Measurements from ENCODE around the gene MINAR1.

MINAR1 gene

DNA sequence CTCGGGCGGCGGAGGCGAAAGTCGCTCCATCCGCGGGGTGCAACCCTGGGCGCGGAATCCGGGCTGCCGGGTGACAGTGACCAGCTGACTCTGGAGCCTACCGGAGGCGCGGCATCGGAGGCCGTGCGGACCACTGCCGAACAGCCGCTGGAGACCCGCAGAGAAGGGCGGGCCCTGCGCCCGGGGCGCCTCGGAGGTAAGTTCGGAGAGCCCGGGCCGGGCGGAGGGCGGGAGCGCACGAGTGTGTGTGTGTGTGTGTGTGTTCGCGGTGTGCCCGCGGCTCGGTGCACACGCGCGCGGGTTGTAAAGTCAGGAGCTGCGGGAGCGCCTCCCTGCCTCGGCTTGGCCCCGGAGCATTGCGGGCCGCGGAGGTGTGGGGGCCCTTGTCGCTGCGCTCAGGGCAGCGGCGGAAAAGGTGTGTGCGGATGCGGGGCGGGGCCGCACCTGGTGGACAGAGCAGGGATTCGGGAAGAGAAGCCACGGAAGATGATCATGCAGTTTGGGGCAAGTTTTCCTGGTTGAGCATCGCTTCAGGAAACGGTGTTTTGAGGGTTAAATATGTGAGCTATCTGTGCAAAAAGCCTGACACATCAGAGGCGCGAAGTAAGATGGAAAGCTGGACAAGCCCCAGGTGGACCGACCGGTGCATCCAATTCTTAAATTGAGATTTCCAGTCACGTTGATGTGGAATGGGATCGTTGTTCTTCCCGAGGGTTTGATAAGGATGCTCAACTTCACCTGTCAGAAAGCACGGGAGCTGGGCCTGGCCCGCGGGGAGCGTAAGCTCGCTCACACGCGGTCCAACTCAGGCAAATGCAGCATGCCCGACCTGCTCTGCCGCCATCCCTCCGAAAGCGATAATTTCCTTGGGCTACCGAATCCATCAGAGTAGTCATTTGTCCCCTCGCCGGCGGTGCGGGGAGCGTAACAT lies 474 bp downstream of the MINAR1 start:
- peak; percentile 31 for DNase-seq

DNA sequence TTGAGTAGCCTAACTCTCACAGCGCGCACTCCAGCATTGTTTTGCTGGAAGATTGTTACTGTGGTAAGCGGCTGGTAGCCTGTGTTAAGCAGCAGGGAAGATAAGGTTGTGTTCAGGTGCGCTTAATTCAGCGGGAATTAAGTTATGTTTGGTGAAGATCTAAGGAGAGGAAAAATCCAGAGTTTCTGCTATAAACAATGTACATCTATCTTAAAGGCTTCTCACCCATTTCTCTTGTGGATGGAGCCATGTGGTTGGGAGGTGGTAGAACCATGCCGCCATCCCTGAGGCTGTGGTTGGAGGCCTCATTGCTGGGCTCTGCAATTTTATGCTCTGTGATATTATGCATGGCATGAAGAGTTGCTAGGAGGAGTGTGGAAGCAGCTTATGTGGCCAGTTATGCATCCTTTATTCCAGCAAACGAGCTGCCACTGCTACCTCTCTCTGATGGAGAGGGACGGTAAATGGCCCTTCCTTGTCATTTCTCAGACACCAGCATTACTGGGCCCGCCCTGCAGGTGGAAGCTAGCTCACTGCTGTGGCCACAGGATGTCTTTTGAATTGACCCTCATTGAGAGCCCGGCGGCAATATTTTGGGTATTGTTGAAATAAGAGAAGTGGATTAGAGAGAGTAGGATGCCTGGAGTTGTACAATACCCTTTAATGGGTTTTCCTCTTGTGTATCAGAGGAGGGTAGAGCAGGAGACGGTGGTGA lies 1.3 kb downstream of the MINAR1 start:
- DNase-seq: peak; percentile 21

DNA sequence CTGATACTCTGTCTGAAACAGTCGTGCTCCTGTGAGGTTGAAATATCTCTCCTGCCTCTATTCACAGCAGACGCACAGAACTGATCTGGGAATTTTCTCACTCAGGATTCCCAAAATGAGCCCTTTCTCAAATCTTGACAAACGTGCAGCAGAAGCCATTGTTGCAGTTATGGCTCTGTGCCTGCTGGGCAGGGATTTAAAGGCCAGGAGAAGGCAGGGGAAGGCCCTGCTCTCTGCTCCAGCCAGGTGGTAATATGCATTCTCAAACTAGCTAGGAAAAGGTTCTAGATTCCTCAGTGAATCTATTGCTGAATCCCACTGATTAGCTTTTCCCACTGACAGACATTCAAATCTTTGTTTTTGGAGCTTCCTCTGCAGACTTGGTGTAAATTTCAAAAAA lies 2.2 kb downstream of the MINAR1 start:
- DNase-seq: no peak

DNA sequence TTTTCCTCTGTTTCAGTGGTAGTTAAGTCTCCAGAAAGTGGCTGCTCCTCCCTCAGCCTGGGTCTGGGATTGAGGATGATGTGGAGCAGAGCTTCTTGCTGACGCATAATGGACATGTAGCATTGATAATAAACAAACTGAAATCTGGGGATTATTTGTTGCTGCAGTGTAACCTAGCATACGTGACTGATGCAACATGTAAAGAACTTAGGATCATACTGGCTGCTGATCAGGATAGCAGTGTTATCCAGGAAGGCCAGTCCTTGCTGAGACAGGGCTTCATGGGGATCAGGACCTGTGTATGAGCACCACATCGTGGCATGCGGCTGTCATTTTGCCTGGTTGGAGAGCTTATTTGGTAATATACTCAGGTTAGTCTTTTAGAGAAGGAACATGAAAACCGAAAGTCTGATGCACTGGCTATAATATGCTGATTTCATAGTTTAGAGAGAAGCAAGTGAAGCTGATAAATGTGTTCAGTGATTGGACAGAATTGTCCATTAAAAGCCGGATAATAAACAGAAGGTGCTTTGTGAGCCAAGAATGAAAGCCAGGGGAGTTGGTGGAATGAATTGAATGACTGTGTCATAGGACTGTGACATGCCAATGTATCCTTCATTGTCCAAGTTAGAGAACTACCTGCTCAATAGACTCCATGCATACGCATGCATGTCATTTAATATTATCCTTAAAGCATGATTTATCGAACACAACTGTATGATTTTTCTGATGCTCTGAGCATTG lies 4.1 kb downstream of the MINAR1 start:
- no peak for DNase-seq

DNA sequence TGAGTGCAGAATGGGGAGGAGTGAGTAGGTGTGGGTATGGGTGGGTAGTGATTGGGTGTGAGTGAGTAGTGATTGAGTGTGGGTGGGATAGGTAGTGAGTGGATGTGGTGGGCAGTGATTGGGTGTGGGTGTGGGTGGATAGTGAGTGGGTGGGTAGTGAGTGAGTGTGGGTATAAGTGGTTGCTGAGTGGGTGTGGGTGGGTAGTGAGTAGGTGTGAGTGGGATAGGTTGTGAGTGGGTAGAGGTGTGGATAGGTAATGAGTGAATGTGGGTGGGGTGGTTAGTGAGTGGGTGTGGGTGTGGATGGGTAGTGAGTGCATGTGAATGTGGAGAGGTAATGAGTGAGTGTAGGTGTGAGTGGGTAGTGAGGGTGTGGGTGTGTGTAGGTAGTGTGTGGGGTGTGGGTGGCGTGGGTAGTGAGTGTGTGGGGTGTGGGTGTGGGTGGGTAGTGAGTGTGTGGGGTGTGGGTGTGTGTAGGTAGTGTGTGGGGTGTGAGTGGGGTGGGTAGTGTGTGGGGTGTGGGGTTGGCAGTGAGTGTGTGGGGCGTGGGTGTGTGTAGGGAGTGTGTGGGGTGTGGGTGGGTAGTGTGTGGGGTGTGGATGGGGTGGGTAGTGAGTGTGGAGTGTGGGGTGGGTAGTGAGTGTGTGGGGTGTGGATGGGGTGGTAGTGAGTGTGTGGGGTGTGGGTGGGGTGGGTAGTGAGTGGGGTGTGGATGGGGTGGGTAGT lies 5.3 kb downstream of the MINAR1 start:
- no peak for DNase-seq

DNA sequence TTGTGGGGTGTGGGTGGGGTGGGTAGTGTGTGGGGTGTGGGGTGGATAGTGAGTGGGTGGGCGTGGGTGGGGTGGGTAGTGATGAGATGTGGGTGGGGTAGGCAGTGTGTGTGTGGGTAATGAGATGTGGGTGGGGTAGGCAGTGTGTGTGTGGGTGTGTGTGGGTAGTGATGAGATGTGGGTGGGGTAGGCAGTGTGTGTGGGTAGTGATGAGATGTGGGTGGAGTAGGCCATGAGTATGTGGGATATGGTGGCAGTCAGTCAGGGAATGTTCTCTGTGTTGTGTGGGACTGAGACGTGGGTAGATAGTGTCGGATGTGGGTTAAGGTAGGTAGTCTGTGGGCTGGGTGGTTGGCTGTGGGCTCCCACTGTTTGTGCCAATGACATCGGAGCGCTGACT lies 7.1 kb downstream of the MINAR1 start:
- no peak for DNase-seq

DNA sequence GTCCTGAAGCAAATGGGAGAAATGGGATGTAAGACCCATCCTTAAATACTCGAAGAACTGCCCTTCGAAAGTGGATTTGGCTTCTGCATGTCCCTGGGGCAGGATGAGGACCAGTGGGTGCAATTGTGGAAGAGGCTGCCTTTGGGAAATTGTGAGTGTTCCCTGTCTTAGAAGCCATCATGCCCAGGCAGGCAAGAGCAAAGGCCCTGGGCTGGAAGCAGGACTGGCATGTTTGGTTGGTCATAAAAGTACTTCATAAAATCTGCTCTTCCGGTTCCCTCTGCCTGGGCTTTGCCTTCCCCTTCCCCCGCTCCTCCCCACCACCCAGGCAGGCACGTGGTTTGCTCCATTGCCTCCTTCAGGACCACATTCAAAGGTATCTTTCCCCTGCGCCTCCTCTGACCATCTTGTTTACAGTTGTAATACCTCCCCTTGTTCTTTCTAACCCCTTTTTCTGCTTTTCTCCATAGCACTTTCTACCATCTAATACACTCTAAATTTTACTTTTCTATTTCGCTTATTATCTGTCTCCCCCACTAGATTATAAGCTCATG lies 8.3 kb downstream of the MINAR1 start:
- DNase-seq: no peak

DNA sequence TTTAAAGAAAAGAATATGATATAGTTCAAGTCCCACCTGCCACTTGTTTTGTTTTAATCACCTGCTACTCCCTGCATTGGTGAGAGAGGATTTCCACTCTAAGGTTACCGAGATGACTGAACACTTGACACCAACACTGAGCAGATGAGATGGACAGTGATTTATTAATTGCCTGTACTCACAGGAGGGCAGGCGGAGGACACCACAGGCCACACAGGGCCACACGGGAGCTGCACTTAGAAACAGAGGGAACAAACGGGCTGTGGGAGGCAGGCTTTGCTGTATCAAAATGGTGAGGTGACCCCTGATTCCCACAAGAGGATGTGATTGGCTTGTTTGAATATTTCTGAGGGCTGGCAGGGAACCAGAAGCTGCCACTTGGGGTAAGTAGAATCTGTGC lies 10.8 kb downstream of the MINAR1 start:
- no peak for DNase-seq

DNA sequence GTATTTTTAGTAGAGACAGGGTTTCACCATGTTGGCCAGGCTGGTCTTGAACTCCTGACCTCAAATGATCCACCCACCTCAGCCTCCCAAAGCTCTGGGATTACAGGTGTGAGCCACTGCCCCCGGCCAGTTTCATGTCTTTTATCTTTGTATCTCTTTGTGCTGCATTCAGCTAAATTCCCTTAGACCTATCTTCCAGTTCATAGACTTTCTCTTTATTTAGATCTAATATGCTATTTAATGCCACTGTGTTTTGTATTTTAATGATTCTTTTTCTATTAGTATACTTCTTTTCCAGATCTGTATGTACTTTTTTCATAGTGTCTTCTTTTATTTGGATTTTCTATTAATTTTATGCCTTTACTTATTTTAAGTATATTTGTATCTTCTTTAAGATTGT lies 14.9 kb downstream of the MINAR1 start:
- DNase-seq: no peak

DNA sequence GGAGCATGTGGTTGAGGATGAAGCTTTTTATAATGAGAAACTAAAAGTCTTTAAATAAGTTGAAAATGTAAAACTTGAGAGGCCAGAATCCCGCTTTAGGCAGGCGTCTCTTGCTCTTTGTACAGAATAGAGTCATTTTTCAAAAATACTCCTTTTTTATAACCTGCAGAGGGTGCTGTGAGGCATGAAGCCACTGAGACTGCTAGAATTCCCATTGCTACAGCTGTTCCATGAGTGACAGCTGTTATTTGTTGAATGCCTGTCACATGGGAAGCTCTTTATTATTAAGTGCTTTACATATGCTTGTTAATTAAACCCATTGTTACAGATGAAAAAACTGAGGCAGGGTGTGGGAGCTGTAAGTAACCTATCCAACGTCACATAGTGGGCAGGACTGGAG lies 18.5 kb downstream of the MINAR1 start:
- DNase-seq: no peak

DNA sequence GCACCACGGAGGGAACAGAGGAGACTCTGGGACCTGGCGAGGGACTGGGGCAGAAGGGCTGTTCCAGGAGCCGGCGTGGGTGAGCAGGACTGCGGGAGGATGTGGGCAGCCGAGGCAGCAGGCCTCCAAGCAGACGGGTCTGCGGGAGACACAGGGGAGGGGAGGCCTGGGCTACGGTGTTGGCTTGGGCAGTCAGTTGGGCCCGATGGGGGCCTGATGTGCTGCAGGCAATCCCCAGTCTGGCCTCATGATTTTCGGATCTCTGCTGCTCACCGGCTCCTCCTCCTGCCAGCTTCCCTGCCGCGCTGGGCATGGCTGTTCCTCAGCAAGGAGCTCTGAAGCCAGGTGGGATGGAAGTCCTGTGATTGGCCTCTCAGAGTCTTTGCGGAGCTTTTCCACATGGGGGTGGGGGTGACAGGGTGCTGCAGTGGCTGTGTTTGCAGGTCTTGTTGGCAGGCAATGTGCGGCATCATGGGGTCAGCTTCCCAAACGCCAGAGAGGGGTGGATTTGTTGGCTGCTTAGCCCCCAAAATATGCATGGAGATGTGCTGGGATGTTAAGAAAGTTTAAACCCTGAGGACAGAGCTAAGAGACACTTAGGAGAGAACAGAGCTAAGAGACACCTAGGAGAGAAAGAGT lies 19.3 kb downstream of the MINAR1 start:
- DNase-seq: no peak

DNA sequence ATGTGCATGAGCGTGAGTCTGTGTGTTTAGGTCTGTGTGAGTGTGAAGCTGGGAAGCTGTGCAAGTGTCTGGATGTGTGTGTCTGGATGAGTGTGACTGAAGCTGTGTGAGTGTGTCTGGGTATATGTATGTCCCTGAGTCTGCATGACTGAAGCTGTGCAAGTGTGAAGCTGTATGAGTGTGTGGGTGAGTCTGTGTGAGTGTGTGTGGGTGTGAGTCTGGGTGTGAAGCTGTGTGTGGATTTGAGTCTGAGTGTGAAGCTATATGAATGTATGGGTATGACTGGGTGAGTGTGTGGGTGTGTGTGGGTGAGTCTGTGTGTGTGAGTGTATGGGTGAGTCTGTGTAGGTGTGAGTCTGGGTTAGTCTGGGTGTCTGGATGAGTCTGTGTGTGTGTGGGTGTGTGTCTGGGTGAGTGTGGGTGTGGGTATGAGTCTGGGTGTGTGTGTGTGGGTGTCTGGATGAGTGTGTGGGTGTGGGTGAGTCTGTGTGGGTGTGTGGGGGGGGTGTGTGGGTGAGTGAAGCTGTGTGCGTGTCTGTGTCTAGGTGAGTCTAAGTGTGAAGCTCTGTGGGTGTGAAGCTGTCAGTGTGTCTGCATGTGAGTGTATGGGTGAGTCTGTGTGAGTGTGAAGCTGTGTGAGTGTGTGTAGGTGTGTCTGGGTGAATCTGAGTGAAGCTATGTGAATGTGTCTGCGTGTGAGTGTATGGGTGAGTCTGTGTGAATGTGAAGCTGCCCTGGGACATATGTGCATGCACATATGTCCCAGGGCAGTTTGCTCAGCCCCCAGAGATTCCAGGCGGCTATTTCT lies 20.3 kb downstream of the MINAR1 start:
- DNase-seq: no peak

DNA sequence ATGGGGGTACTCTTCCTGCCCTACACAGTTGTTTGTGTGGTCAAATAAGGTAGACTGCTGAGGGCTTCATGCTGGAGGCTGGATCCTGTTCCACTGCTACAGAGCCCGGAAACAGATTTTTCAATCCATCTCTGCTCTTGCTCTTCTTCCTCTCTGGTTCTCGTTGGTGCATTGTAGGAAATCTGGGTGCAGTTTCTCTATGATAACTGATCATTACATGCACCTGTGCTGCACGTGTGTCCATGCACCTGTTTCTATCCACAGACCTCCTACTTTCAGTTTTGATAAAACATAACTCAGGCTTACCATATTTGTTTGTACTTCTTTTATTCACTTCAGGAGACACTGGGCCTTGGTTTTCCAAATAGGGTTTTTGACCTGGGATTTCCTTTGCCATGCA lies 21.3 kb downstream of the MINAR1 start:
- DNase-seq: no peak

DNA sequence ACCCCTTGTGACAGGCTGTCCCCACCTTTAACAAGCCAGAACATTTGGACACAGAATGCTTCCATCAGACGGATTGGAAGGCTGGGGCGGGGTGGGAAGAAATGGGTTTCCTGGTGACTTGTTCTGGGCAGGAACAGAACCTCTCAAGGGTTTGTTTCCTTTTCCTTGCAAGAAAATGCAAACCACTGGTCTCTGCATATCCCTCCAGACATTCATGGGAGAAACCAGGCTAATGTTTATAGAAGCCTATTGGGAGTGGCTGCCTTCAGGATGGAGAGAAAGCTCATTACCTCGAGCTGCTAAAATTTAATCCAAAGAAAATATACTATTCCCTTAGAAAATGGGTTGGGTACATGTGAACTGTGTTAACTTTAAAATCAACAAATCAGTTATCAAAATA lies 21.9 kb downstream of the MINAR1 start:
- DNase-seq: no peak

DNA sequence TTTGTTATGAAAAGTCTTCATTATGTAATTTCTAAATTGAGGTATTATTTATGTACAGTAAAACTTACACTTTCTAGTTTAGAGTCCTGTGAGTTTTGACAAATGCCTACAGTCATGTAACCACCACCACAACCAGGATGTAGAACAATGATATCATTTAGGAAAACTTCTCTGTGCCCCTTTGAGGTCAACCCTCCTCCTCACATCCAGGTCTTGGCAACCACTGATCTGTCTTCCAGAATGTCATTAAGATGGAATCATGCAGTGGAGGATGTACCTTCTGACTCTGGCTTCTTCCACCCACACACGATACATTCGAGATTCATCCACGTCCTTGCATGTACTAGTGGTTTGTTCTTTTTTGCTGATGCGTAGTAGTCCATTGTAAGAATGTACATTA lies 23.2 kb downstream of the MINAR1 start:
- DNase-seq: no peak

DNA sequence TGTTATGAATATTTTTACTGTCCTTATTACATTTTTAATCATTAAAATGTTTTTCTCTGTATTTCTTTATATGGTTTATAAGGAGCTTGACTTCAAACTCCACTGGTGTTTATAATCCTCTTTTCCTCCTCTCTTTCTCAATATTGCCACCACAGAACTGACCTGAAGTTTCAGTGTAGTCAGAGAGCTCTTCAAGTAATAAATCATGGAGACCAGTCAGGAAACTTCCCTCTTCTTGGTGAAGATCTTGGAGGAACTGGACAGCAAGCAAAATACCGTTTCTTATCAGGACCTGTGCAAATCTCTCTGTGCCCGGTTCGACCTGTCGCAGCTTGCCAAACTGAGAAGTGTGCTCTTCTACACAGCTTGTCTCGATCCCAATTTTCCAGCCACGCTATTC lies 23.8 kb downstream of the MINAR1 start:
- no peak for DNase-seq

DNA sequence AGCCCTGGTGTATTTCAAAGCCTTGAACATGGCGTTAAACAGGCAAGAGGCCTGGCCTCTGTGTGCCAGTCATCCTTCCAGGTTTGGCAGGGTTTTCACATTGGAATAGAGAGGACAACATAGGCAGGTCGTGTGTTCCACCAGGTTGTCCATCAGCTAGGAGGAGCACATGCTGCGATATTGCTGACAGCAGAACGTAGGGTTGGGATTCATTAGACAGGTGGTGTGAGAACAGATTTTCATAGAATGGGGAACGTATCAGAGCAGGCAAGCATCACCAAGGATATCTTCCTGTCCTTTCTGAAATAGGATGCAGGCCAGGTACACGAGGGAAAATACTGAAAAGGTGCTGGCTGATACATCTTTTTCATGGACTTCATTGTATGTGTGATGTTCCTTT lies 26.4 kb downstream of the MINAR1 start:
- no peak for DNase-seq

DNA sequence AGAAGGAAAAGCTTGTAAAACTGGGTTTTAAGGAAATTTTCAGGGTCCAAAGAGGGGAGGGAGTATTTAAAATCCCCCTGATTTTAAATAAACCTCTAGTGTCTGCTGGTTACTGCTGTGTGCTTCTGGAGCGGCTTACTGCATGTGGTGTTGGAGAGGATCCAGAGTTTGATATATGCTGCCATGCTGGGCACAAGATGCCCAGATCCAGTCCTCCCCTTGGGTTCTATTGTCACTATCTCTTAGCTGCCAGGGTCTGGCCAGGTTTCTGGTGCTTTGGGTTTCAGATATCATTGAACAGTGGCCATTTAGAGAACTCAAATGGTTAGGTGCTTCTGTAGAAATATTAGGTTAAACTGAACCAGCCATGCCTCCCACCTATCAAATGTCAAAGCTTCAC lies 27.5 kb downstream of the MINAR1 start:
- DNase-seq: no peak

DNA sequence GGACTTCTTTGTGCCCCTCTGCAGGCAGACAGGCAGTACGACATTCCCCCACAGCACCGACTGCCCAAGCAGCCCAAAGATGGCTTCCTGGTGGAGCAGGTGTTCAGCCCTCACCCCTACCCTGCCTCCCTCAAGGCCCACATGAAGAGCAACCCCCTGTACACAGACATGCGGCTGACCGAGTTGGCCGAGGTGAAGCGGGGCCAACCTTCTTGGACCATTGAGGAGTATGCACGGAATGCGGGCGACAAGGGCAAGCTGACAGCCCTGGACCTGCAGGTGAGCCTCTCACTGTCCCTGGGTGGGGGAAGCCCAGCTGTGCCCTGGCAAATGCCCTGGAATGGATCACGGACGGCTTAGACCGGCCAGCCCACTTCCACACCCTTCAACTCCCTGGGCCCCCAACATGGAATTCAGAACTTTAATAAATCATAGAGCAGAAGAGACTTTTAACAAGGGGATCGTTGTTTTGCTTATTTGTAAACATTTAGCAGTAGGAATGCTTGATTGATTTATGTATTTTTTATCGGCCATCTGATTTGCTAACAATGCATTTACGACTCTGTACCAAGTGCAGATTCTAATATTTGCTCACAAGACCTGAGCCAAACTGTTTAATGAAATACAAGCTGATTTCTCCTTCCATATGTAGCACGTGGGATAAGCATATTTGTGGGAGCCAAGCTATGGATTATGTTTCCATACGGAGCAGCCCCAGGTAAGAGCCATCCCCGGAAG lies 31.1 kb downstream of the MINAR1 start:
- no peak for DNase-seq

DNA sequence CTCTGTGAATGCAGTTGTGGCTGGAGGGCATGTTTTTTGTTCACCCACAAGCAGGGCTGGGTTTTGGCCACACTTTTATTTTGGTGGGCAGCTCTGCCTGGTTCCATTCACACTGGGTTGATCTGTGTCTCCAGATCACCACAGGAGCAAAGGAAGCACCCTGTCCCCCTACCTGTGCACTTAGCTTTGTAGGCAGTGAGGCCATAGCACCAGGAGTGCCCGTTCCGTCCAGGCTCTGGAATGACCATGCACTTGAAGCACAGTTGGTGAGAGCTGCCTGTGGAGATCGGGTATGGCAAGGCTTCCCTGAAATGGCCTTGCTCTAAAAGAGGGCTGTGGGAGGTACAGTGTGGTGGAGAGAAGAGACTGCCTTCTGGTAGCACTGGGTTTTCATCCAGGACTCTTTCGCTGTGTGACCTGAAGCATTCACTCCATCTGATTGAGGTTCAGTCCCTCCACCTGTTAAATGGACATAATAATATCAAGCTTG lies 31.7 kb downstream of the MINAR1 start:
- no peak for DNase-seq

Measured in right kidney (tissue), 1 donor.